Amygdala (tissue), 56 donors: ENCODE measurements around the gene CALD1.

ENCODE experiments used
- DNase-seq, 56 donors: peaks; one replicate each; lab custom pipeline; 2025; lab: John Stamatoyannopoulos, UW

The CALD1 gene

GRCh38 chr7:134854816-134855215 is 75.4 kb downstream of the CALD1 start:
- DNase-seq: no peak

GRCh38 chr7:134855442-134855841 is 76.0 kb downstream of the CALD1 start:
- DNase-seq: no peak

DNA sequence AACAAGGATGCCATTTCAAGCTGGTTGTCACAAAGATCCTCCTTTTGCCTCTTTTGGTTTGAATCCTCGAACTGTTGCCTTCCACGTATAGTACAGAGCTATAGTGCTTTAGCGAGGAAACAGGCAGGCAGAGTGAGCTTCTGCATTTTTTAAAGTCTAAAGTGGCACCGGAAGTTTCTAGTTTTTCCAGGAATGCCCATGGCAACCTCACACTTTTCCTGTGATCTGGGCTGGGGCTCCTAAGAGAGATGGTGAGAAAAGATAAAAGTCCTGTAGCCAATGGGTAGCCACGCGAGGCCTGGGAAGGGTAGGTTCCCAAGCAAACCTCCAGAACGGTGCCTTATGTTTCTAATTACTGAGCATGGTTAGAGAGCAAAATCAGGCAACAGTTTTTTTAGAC is 76.7 kb downstream of the CALD1 start:
- no peak for DNase-seq

DNA sequence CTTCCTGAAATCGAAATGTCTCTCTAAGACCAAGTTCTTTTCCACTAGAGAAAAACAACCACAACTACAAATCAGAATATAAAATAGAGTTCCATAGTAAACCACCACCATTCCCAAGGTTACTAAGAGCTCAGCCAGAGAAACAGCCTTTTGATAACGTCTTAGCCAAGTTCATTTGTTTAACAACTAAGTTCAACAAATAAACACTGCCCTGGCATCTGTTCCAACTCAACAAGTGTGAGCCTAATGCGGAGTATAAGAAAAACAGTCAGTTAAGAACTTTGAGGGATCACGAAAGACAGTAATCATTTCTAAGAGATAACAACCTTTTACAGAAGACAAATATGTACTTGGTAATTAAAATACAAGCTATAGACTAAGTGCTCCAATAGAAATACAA is 77.3 kb downstream of the CALD1 start:
- no peak for DNase-seq

DNA sequence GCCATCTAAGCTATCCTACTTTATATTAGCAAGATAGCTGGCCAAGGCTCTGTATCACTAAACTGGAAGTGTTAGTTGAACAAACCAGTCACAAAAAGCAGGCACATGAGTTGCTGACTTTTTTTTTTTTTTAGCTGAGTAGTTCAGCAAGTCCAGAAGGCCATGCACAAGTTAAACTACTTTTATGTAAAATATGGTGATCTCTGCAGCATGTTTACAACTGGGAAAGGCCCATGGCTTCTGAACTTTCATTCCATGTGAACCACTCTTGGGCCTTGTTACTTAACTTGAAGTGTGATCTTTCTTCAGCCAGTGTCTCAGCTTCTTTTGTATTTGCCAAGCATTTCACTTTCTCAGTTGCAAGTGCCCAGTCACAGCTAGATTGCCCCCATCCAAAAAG is 78.5 kb downstream of the CALD1 start:
- no peak for DNase-seq

GRCh38 chr7:134859783-134860182 is 80.3 kb downstream of the CALD1 start:
- DNase-seq: no peak

DNA sequence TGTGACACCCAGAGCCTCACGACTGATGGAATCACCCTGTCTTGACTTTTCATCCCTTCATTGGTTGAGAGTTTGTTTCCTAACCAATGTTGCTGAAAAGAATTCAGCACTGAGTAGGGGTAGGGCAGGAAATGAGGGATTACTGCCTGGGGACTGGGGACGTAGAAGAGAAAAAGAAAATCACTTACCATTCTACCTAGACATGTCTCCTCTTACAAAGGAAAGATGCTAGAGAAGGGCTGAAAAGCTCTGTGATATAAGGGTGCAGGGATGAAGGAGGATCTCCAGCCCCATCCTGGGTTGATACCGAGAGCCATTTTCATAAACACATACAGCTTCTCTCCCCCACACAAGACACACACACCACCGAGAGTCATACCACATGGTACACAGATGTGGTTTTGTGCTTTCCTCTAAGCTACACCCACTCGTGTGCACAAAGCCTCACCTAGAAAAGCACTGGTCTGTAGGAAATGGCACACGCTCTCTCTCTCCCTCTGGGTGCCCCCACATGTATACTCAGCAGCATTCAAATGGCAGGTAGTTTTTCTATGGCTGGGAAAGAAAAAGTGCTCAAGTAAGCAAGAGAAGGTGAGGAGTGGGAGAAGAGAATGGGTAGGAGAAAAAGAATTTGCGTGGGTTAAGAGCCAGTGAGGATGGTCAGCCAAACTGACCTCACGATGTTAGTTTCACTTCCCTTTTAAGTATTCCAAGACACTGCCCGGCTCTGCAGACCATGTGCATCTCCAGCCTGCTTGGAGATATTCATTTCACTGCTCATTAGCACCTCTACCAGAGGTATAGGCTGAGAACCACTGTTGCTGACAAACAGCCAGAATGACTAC is 85.8 kb downstream of the CALD1 start:
- no peak for DNase-seq

DNA sequence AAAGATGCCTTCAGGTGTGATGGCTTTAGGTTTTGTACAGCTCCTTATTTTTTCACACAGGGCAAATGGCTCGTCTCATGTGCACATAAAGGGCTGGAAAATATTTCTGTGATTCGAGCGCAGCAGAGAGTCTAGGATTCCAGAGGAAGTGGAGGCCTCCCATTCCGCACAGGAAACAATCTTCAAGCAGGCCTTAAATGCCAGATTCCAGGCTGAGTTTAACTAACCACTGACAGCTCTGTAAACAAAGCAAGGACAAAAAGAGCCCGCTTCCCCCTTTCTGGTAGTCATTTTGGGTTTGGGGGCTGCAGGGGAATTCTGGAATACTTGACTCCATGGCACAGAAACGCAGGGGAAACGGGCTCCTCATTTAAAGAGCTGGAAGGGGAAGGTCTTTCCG is 87.2 kb downstream of the CALD1 start:
- DNase-seq: no peak

GRCh38 chr7:134870156-134870555 is 90.7 kb downstream of the CALD1 start:
- DNase-seq: no peak

DNA sequence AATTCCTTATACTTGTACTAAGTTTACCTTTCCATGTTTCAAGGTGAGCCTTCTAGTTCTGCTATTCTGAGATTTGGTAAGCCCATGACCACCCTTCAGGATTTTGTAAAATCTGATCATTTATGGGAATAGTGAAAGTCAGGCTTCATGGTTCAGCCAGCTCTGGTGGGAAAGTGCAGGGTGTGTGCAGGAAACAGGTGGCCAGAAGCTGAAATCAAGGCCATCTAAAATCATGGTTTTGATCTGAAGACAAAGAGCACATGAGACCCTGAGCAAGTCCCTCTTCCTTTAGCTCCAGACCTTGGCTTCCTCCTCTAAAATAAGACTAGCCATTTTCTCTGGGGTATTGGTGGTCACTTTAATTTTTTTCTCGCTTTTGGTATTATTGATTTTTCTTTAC is 91.3 kb downstream of the CALD1 start:
- DNase-seq: no peak

- no peak for DNase-seq
Observed at GRCh38 chr7:134873253-134873652, 93.8 kb downstream of the CALD1 start.

- DNase-seq: no peak
Observed at GRCh38 chr7:134874407-134874806, 95.0 kb downstream of the CALD1 start.

GRCh38 chr7:134875867-134876266 is 96.4 kb downstream of the CALD1 start:
- no peak for DNase-seq

GRCh38 chr7:134878746-134879357 is 99.4 kb downstream of the CALD1 start:
- no peak for DNase-seq

DNA sequence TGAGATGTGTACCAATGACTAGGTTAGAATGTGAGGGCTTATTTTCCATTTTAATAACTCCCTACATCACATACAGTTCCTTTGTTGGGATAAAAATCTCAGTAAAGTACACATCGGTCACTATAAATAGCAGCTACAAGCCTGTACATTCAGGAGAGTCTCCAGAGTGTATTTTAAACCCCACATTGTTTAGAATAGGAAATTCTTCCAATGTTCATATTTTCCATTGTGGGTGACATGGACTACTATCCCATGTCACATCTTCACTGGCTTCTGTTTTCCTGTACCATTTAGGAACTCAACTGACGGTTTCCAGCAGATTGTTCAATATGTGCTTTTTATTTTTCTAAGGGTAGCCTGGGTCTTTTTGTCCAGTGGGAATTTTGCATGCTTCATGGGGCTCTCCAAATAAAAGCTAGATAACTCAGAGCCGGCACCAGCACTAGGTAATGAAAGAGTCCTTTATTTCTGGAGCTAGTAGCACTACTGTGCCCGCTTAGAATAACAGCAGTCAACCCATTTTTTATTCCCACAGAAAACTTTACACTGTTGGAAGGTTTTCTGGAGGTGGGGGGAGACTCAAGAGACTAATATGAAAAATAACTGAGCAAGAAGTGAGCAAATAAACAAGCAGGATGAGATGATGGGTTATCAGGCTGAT is 100.5 kb downstream of the CALD1 start:
- no peak for DNase-seq

- no peak for DNase-seq
Observed at GRCh38 chr7:134882481-134882880, 103.0 kb downstream of the CALD1 start.

DNA sequence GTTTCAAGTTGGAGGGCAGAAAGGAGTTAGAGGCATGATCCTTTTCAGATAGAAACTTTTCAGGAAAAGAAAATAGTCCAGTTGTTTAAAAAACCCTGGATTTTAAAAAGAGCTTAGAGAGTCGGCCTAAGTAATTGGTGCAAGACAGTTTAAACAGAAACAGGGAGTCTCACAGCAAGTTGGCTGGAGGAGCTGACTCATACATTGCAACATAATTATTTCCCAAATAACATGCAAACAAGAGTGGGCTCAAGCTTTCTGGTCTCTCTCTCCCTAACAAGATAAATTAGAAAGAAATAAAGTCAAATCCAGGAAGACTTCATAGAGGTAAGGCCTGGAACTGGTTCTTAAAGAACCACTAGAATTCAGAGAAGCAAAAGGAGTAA is 106.5 kb downstream of the CALD1 start:
- no peak for DNase-seq

- DNase-seq: no peak
Observed at GRCh38 chr7:134886353-134887057, 107.1 kb downstream of the CALD1 start.

DNA sequence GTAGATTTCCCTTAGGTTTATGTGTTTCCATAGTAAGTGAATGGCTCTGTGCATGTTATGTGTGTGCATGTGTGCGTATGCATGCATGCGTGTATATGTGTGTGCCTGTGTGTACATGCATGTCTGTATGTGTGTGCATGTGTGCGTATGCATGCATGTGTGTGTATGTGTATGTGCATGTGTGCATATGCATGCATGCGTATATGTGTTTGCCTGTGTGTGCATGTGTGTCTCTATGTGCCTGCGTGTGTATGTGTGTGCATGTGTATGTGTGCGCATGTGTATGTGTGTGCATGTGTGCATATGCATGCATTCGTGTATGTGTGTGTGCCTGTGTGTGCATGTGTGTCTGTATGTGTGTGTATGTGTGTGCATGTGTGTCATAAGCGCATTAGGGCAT is 108.1 kb downstream of the CALD1 start:
- no peak for DNase-seq

- no peak for DNase-seq
Observed at GRCh38 chr7:134888141-134888740, 108.8 kb downstream of the CALD1 start.
